ENCODE measurements around the gene TUBA8.

Gene TUBA8

GRCh38 chr22:18077087-18077638 is 33.4 kb upstream of the TUBA8 start:
- no peak for DNase-seq (ENCODE audit: low read depth)

- DNase-seq (ENCODE audit: low read depth): peak; percentile 98
These were observed 32.8 kb upstream of the TUBA8 start, which contains the start of gene PEX26 for GRCh38 chr22:18077639-18078328. Gene PEX26, plus strand, starts transcription at chr22:18077990. Its CDS starts 387 bp downstream, at chr22:18078377.

- peak; percentile 36 for DNase-seq (ENCODE audit: low read depth)
These were observed 32.1 kb upstream of the TUBA8 start for GRCh38 chr22:18078329-18079041.

- no peak for DNase-seq (ENCODE audit: low read depth)
These were observed 30.8 kb upstream of the TUBA8 start for GRCh38 chr22:18079706-18080233.

- no peak for DNase-seq (ENCODE audit: low read depth)
These were observed 29.2 kb upstream of the TUBA8 start for GRCh38 chr22:18081416-18081815.

- DNase-seq (ENCODE audit: low read depth): no peak
These were observed 28.1 kb upstream of the TUBA8 start for GRCh38 chr22:18082467-18082866.

GRCh38 chr22:18083406-18083805 is 27.2 kb upstream of the TUBA8 start:
- DNase-seq (ENCODE audit: low read depth): no peak

- DNase-seq (ENCODE audit: low read depth): peak; percentile 69
These were observed 25.4 kb upstream of the TUBA8 start for GRCh38 chr22:18085188-18085587.

GRCh38 chr22:18087350-18087855 is 23.2 kb upstream of the TUBA8 start:
- DNase-seq (ENCODE audit: low read depth): no peak

- DNase-seq (ENCODE audit: low read depth): no peak
These were observed 21.6 kb upstream of the TUBA8 start for GRCh38 chr22:18088825-18089568.

- DNase-seq (ENCODE audit: low read depth): no peak
These were observed 20.3 kb upstream of the TUBA8 start for GRCh38 chr22:18090286-18090685.

- DNase-seq (ENCODE audit: low read depth): no peak
These were observed 19.1 kb upstream of the TUBA8 start for GRCh38 chr22:18091478-18091877.

- no peak for DNase-seq (ENCODE audit: low read depth)
These were observed 18.6 kb upstream of the TUBA8 start for GRCh38 chr22:18091916-18092526.

- DNase-seq (ENCODE audit: low read depth): no peak
These were observed 16.9 kb upstream of the TUBA8 start for GRCh38 chr22:18093661-18094060.

- peak; percentile 26 for DNase-seq (ENCODE audit: low read depth)
These were observed 15.4 kb upstream of the TUBA8 start for GRCh38 chr22:18095101-18095805.

- no peak for DNase-seq (ENCODE audit: low read depth)
These were observed 13.8 kb upstream of the TUBA8 start for GRCh38 chr22:18096823-18097222.

- no peak for DNase-seq (ENCODE audit: low read depth)
These were observed 9.8 kb upstream of the TUBA8 start for GRCh38 chr22:18100781-18101180.

- DNase-seq (ENCODE audit: low read depth): no peak
These were observed 9.1 kb upstream of the TUBA8 start for GRCh38 chr22:18101536-18101935.

- no peak for DNase-seq (ENCODE audit: low read depth)
These were observed 6.9 kb upstream of the TUBA8 start for GRCh38 chr22:18103527-18104269.

- DNase-seq (ENCODE audit: low read depth): peak; percentile 28
These were observed 6.0 kb upstream of the TUBA8 start for GRCh38 chr22:18104566-18104965.

Measured in iris pigment epithelial cell (primary cell).